Testis (tissue), 3 donors: Measurements from ENCODE around the gene UBE2M. TPM values are rescaled to one million over a fixed set of nuclear protein-coding genes. Genes with fewer than 3 reads are reported as not detected.

Experiments
- DNase-seq: peaks from one replicate; pipeline ENCODE4 v3.0.0-alpha.2; 2019
- H3K27ac ChIP-seq, 2 donors: fragments of 200-600 bp; sonication (generic); one replicate each; pipeline ENCODE4 v1.5.1; 2019
- H3K27me3 ChIP-seq: fragments of 200-600 bp; sonication (generic); one replicate; pipeline ENCODE4 v1.5.1; 2019
- H3K36me3 ChIP-seq: fragments of 200-600 bp; sonication (generic); one replicate; pipeline ENCODE4 v1.5.1; 2017; ENCODE audit warnings: low read depth; ENCODE audit errors: missing control alignments
- H3K4me1 ChIP-seq: fragments of 200-600 bp; sonication (generic); one replicate; pipeline ENCODE4 v1.5.1; 2019
- H3K4me3 ChIP-seq, 2 donors: fragments of 200-600 bp; sonication (generic); one replicate each; pipeline ENCODE4 v1.5.1; 2017 to 2019
- H3K9me3 ChIP-seq: fragments of 200-600 bp; sonication (generic); one replicate; pipeline ENCODE4 v1.5.1; 2017
- CTCF ChIP-seq, 3 experiments: fragments of 450-650 bp in 2 of 3; fragments of 200-600 bp in 1 of 3; sonication (generic) in 1 of 3; IDR thresholded peaks; one replicate each; pipeline ENCODE4 v1.5.1; 2016 to 2019; ENCODE audit warnings: antibody characterized with exemption in 3 of 3, mild to moderate bottlenecking in 2 of 3, moderate library complexity in 1 of 3
- POLR2A ChIP-seq: fragments of 450-650 bp; IDR thresholded peaks from one replicate; pipeline ENCODE4 v1.6.1; 2017; ENCODE audit warnings: antibody characterized with exemption, mild to moderate bottlenecking, moderate library complexity
- WGBS, 2 donors: methylation state at CpG; one replicate each; pipeline ENCODE4 v1.1.5; 2018; 5-methylcytosine and 5-hydroxymethylcytosine counted together
- intact Hi-C: fragments of 100-400 bp; cut with DNase I; formaldehyde crosslinking; loops from one replicate; pipeline ENCODE4 v1.15.1; 2023; ENCODE audit warnings: low total_unique reads
- polyA plus RNA-seq: library from polyadenylated mRNA; stranded (reverse); fragments of 350-450 nt; fragmentation: Illumina TruSeq; extraction: RNeasy Lipid Tissue Mini Kit (QIAGEN cat#74804); gene quantifications from one replicate; pipeline ENCODE4 v1.2.3, GENCODE V29; 2014; ENCODE audit warnings: low read depth, low replicate concordance; ENCODE audit not compliant: insufficient read depth
- total RNA-seq, 2 donors: library from RNA; depleted of rRNA; stranded (reverse); fragments of >200 nt; gene quantifications; one replicate each; pipeline ENCODE4 v1.2.3, GENCODE V29; 2016

The UBE2M gene
- total and polyA plus RNA-seq, 3 donors from 2014 or later: 65.0 to 155 (median 65.2) TPM

- peaks cover 7% of the 10 kb centered on the region for H3K4me1 ChIP-seq
- H3K27me3 ChIP-seq: no peaks in the 10 kb centered on the region
- no peaks in the 10 kb centered on the region for H3K36me3 ChIP-seq
- DNase-seq: no peak
- intact Hi-C loops: no loop called here
- WGBS, 2 donors: 83 to 88% methylated on average over 12 to 25 of the region's 25 CpGs
- TF ChIP-seq CTCF (IDR thresholded peaks at IDR 0.05) (no peak), POLR2A (no peak)
- no peaks in the 10 kb centered on the region for H3K9me3 ChIP-seq
- H3K27ac ChIP-seq: no peak overlapping the region
- H3K4me3 ChIP-seq: no peak overlapping the region
These were observed 12.6 kb upstream of the UBE2M start for GRCh38 chr19:58570770-58571574.

GRCh38 chr19:58569943-58570670 is 11.7 kb upstream of the UBE2M start:
- no peak for DNase-seq
- intact Hi-C loops: no loop called here
- Histone ChIP-seq H3K4me3 (no peak overlapping the region), H3K9me3 (no peaks in the 10 kb centered on the region), H3K36me3 (no peaks in the 10 kb centered on the region), H3K27me3 (no peaks in the 10 kb centered on the region), H3K4me1 (peaks cover 7% of the 10 kb centered on the region), H3K27ac (no peak overlapping the region)
- TF ChIP-seq POLR2A (no peak), CTCF (IDR thresholded peaks at IDR 0.05) (no peak)
- 80 to 94% methylated on average over 3 to 8 of the region's 8 CpGs for WGBS, 2 donors

- H3K36me3 ChIP-seq: no peaks in the 10 kb centered on the region
- TF ChIP-seq CTCF (IDR thresholded peaks at IDR 0.05) (no peak), POLR2A (no peak)
- whole genome bisulfite sequencing, 2 donors: 90 to 91% methylated on average over 6 of the region's 6 CpGs
- H3K27ac ChIP-seq: no peak overlapping the region
- no peak overlapping the region for H3K4me3 ChIP-seq
- DNase-seq: no peak
- no peaks in the 10 kb centered on the region for H3K27me3 ChIP-seq
- intact Hi-C loops: no loop called here
- peaks cover 7% of the 10 kb centered on the region for H3K4me1 ChIP-seq
- H3K9me3 ChIP-seq: no peaks in the 10 kb centered on the region
These were observed 11.0 kb upstream of the UBE2M start for GRCh38 chr19:58569191-58569942.

- Histone ChIP-seq H3K27ac (no peak overlapping the region), H3K4me1 (peaks cover 9% of the 10 kb centered on the region), H3K4me3 (no peak overlapping the region), H3K27me3 (no peaks in the 10 kb centered on the region), H3K9me3 (no peaks in the 10 kb centered on the region), H3K36me3 (no peaks in the 10 kb centered on the region)
- TF ChIP-seq POLR2A (no peak), CTCF (IDR thresholded peaks at IDR 0.05) (no peak)
- intact Hi-C loops: no loop called here
- WGBS, 2 donors: 87 to 88% methylated on average over 4 of the region's 4 CpGs
- no peak for DNase-seq
These were observed 10.2 kb upstream of the UBE2M start for GRCh38 chr19:58568453-58569130.
